NCI-H774 (cell line): Measurements from ENCODE around the gene ARPC5.
"Not testable (repeated sequence)": the region's sequence is repeated elsewhere in the genome, so short reads cannot be mapped to it uniquely, and the experiment has no call there.

Experiments used
- DNase-seq: peaks from one replicate; lab custom pipeline; 2025; lab: John Stamatoyannopoulos, UW

Gene ARPC5

DNA sequence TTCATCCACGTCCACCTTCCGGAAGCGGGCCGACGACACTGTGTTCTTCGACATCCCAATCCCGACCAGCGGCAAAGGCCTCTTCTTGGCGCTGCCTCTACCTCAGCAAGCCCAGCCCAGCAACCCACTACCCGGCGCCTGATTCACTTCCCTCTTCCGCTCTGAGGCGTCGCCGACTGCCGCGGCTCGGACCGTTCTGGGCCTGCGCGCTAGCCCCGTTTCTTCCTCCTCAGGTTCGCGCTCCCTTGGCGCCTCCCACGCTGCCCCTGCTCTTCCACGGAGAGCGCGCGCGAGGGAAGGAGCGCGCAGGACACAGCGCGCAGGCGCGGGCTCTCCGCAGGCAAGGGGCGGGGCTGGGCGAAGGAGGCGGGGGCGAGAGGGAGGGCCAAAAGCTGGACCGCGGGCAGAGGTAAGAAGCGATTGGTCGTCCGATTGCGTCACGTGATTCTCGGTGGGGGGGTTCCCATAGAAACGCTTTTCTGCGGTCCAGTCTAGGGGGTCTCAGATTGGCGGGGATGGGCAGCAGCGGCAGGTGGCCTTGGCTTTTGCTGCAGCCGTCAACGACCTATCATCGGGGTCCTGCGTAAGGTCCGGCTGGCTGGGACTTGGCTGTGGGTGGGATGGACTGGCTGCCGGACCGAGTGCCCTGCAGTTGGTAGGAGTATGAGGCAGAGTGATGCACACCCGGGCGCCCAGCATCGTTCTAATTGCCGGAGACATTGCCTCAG is at the start of gene ARPC5:
ARPC5 (minus strand) TSS at position 178 of the 728 bp plus-strand sequence; CDS start at position 54, 124 bp downstream.
- peak; percentile 97 for DNase-seq

DNA sequence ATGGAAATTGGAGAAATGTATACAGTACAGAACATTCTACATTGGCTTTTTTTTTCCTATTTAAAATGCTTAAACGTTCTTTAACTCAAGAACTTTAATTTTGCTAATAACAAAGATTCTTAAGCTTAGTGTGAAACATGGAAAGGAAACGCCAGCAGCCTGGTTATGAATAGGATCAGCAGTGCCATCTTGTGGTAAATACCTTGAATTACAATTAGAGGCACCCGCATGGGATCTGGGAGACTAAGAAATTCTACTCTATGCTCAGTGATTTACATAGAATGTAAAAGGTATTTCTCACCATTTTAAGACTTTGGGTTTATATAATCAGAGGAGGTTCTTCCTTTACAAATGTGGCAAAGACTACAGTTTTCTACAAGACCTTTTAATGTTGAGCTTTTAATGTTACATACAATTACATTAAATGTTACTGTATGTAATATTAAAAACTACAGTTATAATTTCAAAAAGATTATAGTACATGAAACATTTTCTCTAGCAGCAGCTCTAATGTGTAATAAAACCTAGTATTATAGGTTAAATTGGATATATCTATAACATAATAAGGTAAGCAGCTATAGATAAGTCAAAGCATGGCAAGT is 49.6 kb upstream of the ARPC5 start:
- DNase-seq = peak; percentile 10

DNA sequence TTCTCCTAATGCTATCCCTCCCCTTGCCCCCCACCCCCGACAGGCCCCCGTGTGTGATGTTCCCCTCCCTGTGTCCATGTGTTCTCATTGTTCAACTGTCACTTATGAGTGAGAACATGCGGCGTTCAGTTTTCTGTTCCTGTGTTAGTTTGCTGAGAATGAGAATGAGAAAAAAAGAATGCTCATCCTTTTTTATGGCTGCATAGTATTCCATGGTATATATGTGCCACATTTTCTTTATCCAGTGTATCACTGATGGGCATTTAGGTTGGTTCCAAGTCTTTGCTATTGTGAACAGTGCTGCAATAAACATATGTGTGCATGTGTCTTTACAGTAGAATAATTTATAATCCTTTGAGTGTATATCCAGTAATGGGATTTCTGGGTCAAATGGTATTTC is 43.8 kb upstream of the ARPC5 start:
- not testable (repeated sequence) for DNase-seq

GRCh38 chr1:183678819-183679218 is 43.2 kb upstream of the ARPC5 start:
- DNase-seq = no peak

GRCh38 chr1:183676586-183677189 is 41.1 kb upstream of the ARPC5 start:
- no peak for DNase-seq

DNA sequence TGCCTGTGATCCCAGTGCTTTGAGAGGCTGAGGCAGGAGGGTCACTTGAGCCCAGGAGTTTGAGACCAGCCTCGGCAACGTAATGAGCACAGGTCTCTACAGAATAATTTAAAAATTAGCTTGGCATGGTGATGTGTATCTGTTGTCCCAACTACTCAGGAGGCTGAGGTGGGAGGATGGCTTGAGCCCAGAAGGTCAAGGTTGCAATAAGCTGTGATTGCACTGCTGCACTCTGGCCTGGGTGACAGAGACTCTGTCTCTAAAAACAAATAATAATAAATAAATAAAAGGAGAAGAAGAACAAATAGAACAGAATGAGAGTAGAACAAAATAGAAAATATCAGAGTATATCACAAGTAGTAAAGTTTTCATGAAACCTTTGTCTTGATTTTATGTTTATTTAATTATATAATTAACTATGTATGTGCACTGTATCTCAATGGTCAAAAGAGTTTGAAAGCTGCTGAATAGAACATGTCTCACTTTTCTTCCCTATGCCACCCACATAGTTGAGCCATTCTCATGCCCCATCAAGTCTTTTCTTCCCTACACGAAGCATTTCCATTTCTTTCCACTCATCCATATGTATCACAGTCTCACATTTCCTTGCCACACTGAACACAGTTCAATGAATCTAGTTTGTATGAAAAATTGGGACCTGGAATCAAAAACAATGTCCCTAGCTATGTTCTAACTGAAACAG is 40.5 kb upstream of the ARPC5 start:
- DNase-seq = no peak

- no peak for DNase-seq
These were observed 39.8 kb upstream of the ARPC5 start for GRCh38 chr1:183675381-183675780.

DNA sequence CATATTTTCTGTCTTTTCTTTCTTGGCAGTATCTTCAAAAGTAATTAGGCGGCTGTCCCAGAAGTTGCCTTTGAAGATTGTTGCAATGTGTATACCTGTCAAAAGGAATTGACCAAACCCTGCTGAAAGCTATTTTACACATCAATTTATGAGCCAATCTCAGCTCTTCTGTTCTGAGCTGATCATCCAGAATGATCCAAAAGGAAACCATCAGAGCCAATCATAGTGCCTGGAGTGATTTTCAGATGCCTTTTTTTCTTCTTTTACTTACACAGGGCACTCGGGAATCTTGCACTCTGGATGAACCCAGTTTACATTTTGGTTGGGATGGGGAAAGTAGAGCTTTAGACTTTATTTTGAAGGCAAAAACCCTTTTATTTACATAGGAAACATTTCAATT is 39.3 kb upstream of the ARPC5 start:
- DNase-seq = no peak

GRCh38 chr1:183674339-183674738 is 38.8 kb upstream of the ARPC5 start:
- no peak for DNase-seq

DNA sequence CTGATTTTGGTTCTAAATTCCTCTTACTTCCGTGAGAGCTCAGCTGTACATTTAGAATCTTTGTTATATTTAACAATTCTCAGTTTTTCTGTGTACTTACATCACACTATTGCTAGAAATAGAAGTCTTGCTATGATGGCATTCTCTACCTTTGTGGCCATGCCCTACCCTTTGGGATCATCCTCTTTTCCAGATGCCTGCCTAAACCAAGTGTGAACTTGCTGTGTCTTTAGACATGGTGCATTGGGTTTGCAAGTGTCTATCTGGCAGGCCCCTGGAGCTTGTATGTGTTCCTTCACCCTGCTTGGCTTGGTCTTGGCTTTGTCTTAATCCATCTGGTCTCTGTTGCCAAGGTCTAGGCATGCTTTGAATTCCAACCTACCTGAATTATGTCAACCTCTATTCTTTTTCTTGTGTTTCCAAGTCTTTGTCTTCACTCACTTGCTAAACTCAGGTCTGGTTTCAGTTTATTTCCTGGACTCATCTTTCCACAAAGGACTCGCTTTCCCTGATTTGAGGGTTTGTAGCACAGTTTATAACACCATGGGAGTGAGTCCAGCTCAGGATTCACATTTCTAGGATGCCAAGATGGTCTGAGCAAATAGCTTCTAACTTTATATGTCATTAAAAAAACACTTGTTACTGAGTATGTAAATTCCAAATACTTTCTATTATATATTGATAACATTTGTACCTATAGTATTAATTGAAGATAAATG is 38.2 kb upstream of the ARPC5 start:
- DNase-seq = no peak

- no peak for DNase-seq
These were observed 34.6 kb upstream of the ARPC5 start for GRCh38 chr1:183670169-183670568.

DNA sequence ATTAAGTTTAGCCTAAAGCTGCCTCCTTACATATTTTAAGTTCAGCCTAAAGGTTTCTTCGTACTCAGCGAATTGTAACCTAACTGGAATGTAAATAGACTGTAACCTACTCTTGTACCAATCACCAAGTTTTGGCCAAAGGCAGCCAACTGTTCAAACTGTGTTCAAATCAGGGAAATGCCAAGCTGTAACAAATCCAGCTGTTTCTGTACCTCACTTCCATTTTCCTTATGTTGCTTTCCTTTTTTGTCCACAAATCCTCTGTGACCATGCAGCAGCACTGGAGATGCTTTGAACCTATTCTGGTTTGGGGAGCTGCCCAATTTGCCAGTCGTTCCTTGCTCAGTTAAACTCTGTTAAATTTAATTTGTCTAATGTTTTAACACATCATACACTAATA is 20.8 kb upstream of the ARPC5 start:
- DNase-seq = no peak

DNA sequence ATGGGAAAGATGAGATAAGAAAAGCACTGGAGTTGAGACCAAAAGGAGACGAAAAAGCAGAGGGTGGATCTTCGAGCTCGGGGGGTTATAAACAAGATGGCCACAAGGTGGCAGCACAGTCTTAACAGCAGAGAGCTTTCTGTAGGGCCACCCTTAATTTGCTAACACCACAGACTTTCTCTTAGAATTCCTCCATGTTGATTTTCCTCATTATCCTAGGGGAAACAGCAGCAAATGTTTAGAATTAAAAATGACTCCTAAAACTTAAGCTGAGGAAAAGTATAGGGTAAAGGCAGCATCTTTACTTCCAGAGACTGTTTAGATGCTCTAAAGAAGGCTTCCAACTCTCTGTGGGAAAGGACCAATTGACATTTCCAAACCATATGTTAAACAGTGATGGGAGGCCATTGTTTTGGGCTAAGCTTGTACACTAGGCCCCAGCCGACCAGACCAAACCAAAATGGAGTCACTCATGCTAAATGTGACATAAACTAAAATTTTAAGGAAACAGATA is 20.0 kb upstream of the ARPC5 start:
- DNase-seq = peak; percentile 71

DNA sequence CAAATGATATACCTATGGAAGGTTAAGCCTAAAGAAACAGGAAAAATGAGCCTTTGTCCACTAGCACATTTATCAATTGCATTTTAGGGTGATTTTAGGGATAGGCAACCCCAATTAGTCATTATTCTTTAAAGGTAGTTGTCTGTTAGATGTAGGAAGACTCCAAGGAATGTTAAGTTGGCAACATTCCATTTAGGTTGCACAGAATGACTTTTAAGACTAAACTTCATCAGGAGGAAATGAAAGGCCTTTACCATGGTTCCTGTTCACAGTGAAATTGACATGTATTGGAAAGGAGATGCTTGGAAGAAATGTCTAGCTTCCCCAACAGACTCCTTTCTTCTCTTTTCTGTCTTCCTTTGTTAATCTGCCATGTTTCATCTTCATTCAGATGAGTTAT is 19.1 kb upstream of the ARPC5 start:
- DNase-seq = no peak

DNA sequence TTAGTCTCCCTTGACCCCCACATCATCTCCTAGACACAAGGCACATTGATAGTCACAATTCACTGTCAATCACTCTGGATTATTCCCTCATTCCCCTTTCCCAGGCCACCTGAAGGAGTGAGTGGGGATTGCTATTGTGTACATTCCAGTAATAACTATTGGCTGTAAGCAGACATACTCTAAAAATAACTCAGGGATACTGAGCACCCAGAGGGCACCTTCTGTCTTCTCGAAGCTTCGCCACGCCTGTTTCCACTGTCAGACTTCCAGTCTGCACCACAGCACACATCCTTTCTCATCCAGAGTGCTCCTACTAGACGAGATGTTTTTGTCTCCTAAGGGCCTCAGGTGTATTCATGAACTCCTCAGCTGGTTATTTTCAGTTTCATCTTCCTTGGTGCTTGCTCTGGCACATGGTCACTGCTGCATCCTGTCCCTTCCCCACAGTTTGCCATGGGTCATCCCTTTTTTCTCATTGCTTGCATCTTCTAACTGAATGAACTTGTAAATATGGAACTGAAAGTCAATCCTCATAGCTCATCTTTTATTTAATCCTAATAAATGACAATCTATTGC is 18.4 kb upstream of the ARPC5 start:
- DNase-seq = no peak

DNA sequence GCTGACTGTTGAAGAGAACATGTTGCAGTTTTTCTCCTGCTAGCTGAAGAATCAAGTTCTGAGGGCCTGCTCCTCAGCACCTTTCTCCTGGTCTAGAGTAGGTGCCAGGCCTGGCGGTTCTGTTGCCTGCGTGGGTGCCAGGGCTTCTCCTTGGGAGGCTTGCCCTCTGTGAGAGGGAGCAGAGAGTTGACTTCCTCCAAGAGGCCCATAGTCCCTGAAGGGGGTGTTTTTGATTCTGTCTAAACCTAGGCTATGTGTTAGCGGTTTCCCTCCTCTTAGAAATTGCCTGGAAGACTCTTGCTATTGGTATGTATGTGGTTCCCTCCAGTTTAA is 17.8 kb upstream of the ARPC5 start:
- DNase-seq = no peak

- DNase-seq = peak; percentile 58
These were observed 17.2 kb upstream of the ARPC5 start, which contains the start of gene APOBEC4 for GRCh38 chr1:183652547-183653461. APOBEC4 (minus strand) TSS chr1:183653316; CDS start chr1:183648781, 4,535 bp downstream.

GRCh38 chr1:183652107-183652506 is 16.5 kb upstream of the ARPC5 start:
- no peak for DNase-seq

GRCh38 chr1:183651612-183652011 is 16.0 kb upstream of the ARPC5 start:
- DNase-seq = no peak

DNA sequence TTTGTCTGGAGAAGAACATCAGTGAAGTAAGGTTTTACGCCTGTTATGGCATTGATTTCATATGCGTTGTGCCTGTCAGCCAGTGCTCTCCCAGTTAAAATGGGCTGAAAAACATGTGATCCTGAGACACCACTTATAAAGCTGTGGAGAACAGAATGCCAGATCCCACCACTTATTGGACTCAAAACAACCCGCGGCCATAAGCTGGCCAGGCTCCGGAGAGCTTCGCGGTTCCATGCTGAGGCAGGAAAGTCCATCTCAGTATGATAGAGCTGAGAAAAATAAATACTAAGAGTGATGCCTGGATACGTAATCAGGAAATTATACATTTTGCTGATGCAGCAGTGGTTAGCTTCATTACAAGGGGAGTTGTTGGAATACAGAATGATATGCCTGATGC is 12.5 kb upstream of the ARPC5 start:
- DNase-seq = no peak
